HG03108 (cell line): Measurements from ENCODE around the gene RLN1.
"Not testable (repeated sequence)": the region's sequence is repeated elsewhere in the genome, so short reads cannot be mapped to it uniquely, and the experiment has no call there.

Experiments
- ATAC-seq: cut with Tn5 transposase; IDR thresholded peaks from one replicate; pipeline ENCODE4 v1.9.1; 2021; ENCODE audit warnings: moderate library complexity; ENCODE audit not compliant: unreplicated experiment

Gene RLN1, protein sequence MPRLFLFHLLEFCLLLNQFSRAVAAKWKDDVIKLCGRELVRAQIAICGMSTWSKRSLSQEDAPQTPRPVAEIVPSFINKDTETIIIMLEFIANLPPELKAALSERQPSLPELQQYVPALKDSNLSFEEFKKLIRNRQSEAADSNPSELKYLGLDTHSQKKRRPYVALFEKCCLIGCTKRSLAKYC

DNA sequence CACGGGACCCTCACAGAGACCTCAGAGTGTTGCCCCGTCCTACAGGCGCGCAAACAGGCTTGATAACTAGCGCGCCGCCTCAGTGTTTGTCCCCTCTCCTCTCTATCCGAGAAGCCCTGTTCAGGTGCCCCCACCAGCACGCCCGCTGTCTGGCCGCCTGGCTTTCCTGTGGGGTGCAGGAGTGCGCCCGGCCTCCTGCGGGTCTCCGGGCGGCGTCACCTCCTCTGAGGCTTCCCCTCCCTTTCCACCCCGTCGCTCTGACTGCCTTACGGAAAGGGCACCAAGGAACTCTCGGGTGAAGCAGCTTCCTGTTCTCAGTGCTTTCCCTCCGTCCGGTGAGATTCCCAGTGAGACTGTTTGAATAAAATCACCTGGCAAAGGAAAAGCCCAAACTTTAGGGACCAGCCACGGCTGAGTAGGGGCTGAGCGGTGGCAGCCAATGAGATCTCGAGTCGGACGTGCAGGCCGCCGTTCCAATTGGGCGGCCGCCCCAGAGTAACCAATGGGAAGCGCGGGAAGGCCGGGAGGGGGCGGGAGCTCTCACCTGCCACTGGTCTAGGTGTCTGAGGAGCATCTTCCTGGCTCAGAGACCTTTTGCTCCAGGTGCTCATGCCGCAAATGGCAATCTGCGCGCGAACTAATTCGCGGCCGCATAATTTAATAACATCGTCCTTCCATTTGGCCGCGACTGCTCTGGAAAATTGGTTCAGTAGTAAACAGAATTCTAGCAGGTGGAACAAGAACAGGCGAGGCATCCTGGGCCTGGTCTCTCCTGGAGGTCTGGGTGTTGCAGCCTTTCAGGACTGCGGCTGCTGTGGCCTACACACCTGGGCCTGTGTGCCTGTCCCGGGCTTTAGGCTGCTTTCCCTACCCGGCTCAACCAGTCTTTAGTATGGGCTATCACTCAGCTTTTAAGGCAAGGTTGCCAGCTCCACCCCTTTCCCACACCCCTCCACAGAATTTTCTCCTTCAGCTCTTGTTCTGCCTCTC, at the start of gene RLN1:
Gene RLN1 (minus strand): TSS at position 885 of the 990 bp plus-strand sequence. CDS start 130 bp downstream, at position 755.
- peak; percentile 99 for ATAC-seq

DNA sequence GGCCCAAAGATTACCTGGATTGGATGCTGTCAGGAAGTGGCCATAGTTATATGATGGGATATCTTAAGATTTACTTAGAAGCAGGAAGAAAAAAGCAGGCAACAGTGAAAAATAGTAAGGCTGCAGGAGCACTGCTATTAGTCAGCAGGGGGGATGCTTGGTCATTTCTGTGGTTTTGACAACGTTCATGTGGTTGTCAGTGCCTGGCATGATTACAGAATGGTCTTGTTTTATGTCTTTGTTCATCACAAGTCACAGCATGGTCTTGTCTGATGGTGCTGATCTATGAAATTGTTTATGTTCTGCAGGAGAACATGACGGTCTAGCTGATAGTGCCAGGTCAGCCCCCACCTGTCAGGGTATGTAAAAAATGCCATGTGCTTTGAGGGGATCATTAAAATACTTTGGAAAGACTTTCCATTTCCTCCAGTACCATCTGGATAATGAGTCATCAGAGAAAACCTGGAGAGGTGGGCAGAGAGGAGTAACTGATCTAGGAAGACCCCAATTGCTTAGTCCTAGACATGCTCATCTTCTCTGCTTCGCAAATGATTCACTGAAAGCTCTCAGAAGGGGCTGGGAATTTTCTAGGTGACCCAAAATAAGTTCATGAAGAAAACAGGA, 49.5 kb upstream of the RLN1 start:
- ATAC-seq = peak; percentile 62

DNA sequence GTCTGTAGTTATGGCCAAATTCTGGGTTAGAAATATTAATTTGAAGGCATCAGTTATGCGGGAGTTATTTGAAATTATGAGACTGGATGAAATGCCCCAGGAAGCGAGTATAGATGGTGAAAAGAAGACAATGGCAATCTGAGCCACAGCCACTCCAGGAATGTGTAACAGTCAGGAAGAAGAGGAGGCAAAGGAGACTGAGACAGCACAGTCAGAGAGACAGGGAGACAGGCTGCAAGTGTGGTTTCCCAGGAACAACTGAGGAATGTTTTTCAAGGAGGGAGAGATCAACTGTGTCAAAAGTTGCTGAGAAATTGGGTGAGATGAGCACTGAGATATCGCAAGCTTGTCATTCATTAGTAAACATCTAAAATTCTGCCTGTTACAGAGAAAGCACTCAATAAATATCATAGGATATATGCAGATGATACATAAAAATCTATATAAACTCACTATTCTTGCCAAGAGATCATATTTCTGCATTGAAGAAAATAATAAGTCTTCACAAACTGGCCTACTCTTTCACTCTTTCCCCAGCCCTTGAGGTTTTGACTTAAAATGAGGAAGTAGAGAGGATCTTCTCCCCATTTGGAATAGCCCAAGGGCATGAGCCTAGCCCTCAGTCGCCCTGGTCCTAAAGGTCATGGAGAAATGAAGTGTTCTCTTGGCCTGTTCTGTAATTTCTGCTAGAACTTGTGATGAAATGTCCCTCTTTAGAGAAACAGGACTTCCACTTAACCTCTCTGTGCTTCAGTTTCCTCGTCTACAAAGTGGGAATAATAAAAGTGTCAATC, 48.5 kb upstream of the RLN1 start:
- no peak for ATAC-seq

DNA sequence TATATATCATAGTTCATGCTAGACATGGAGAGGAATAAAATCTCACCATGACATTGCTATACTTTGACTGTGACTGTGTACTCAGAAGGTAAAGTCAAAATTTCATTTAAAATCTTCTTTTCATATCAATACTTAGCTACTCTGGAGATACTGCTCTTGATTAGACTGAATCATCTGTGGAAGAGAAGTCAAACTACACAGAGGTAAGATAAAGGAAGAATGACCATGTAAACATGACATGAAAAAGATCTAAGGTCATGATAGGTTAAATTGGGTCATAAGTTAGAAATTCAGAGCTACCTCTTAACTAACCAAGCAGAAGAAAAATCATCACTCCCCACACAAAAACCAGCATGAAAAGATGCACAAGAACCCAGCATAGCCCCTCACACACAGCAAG, 44.8 kb upstream of the RLN1 start:
- ATAC-seq = no peak

DNA sequence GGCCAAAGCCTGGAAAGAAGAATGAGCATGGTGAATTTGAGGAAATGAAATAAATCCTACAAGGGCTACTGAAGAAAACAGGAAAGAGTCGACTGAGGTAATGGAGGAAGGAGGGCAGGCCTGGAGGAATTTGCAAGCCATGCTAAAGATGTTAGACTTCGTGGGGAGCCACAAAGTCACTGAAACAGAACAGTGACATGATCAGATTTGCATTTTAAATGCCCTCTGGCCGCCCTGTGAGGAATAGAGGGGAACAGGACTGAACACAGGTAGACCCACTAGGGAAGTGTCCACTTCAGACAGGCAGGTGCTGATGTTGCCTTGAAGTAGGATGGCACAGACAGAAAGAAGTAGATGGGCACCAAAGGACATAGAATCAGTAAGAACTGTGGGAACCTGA, 42.8 kb upstream of the RLN1 start:
- no peak for ATAC-seq

DNA sequence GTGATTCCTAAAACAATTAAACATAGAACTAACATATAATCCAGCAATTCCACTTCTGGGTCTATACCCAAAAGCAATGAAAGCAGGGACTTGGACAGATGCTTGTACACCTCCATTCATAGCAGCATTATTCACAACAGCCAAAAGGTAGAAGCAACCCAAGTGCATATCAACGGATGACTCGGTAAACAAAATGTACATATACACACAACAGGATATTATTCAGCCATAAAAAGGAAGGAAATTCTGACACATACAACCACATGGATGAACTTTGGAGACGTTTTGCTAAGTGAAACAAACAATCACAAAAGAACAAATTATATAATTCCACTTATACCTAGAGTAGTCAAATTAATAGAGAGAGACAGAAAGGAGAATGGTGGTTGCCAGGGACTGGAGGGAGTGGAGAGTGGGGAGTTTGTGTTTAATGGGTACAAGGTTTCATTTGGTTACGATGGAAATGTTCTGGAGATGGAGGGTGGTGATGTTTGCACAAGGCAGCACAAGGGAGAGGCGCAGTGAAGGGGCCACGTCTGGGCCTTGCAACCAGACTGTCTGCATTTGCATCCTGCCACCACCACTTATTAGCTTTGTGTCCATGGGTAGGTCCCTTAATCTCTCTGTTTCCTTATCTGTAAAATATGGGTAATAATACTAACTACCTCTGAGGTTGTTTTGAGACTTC, 36.3 kb upstream of the RLN1 start:
- no peak for ATAC-seq

DNA sequence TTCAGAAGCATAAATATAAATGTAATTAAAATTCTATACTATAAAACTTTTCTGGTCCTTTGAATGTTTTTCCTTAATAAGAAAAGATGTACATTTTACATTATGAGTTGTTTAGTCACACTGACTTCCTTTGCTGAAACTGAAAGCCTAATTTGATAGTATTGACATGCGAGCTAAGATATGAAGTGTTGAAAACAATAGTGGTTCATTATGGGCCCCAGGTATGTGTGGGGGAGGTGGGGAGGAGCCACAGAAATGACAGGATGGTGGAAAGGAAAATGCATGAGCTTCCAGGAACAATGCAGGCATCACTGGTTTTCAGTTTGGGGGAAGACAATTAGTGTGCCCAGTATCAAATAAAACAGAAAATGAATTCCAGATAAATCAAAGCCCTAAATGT, 35.4 kb upstream of the RLN1 start:
- no peak for ATAC-seq

DNA sequence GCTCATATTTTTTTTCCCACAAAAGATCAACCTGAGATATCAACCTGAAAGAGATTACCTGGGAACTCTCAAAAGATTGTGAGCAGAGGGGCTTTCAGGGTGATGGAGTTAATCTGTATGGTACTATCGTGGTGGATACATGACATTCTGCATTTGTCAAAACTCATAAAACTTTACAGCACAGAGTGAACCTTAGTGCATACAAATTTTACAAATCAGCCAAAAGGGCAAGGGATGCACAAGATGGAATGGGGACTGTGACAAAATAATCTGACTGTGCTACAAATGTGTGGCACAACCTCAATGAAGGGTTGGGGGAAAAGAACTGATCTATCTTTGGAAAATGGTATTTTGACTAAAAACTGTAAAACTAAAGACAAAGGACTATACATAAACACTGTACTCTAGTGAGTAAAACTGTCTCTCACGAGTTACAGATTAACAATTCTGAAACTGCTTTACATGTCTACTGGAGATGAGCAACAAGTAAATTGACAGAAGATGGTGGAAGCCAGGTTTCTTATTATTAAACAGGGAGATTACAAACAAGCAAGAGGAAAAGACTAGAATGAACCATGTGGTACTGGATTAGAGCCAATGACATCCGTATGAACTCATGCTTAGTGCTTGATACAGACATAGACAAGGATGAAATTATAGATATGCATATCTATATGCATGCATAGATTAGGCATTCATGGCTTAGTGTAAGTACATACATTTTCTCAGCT, 24.8 kb upstream of the RLN1 start:
- ATAC-seq = peak; percentile 93

DNA sequence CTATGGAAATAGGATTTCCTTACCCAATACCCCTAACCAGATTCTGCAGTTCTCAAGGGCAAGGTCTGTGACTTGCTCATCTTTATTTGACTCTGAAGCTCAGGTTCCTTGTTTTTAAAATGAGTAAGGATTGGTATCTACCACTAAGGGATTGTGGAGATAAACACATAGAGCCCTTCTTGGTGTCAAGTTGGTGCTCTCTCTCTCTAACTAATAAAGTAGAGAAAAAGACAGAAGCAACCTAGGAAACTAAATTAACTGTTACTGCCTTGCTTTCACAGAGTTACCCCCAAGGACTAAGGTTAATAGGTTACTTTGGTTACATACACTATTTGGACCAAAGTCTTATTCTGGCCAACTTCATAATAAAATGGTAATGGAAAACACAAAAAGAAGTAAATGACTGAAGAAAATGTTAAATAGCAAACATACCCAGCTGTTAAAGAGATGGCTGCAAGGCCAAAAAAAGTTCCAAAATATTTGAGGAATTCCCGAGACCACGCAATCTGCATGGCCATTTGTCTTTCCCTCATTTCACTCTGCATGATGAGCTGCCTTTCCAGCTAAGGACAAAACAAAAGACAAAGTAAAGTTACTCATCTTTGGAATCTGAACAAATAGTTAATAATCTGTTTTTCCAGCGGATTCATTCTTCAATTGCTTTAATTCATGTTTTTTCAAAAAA, 21.8 kb upstream of the RLN1 start:
- no peak for ATAC-seq

DNA sequence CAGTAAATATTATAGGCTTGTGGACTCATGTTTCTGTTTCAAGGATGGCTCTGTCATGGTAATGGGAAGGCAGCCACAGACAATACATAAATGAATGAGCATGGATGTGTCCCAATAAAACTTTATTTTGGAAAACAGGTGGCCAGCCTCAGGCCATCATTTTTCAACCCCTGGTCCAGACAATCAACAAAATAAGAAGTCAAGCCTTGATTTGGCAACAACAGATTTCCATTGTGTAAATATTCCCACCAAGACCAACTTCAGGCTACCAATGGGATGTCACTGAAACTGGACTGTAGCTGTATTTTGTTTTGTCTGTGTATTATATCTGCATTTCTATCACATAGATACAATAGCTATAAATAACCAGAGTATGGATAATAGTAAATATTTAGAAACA, 20.7 kb upstream of the RLN1 start:
- no peak for ATAC-seq

DNA sequence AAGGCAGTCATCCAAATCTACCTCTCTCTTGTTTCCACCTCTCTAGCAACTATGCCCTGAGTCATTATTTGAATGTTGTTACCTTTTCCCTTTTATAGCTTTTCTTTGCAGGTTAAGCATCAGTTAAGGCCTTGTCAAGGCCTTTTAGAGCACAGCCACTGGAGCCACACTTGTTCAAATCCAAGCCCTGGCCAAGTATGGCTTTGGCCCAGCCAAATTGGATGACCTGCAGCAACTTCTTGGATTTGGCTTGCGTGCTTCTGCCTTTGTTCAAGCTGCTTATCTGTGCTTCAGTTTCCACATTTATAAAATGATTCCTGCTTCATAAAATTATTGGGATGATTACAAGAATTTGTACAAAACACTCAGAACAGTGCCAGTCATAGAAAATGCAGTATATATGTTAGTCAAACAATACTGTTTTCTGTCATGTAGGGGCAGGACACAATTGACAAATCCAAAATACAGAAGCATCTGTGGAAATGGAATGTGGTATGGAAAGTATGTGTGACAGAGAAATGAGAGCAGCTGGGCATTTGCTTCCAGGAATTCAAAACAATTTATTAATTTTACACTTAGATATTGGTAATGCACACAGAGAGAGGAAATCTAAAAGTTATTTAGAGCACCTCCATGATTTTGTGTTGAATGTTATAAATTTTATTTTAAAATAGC, 17.9 kb upstream of the RLN1 start:
- ATAC-seq = no peak

DNA sequence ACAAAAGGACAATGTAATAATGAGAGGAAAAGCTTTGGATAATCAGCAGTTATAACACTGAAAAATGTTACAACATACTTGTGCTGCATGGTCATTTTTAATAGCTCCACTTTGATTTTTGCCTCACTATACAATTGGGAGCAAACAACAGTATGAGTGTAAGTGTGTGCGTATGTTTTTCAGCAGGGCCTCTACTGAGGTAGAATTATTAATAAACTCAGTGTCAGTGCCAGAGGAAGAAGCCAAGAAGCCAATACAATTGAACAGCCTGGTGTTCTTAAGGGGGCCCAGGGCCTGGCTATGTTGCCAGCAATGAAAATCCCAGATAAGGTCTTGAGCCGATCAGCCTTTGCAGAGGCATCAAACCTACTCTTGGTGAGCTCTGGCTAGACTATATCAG, 16.1 kb upstream of the RLN1 start:
- no peak for ATAC-seq

DNA sequence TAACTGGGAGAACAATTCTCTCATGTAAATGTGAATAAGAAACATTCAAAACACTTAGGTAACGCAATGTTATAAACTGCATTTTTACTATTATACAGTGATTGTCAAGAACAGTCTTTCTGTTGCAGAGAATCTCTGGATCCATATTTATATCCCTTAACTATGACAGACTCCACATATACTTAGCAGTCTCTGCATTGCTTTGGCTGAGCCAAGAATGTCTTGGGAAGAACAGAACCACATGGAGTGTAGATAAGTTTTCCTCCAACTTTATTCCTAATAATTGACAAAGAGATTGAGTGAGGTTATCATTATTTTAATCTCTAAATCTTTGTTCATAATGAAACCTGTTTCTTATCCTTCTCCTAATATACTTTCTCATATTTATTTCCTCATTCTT, 15.6 kb upstream of the RLN1 start:
- no peak for ATAC-seq

DNA sequence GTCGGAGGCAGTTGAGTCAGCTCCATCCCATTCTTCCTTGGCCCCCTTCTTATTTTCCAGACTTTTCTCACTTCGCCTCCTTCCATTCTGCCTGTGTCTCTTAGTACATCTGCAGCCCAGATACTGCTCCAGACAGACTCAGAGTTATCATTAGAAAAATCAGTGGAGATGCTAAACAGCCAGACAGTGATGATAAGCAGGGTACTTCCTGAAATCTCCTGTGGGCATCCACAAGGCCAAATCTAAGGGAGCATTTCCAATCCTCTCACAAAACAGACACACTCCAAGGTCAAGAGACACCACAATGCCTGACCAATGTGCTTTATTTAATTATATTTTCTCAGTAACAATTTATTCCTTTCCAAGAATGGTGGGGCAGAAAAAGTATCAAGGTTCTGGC, 14.5 kb upstream of the RLN1 start:
- no peak for ATAC-seq

DNA sequence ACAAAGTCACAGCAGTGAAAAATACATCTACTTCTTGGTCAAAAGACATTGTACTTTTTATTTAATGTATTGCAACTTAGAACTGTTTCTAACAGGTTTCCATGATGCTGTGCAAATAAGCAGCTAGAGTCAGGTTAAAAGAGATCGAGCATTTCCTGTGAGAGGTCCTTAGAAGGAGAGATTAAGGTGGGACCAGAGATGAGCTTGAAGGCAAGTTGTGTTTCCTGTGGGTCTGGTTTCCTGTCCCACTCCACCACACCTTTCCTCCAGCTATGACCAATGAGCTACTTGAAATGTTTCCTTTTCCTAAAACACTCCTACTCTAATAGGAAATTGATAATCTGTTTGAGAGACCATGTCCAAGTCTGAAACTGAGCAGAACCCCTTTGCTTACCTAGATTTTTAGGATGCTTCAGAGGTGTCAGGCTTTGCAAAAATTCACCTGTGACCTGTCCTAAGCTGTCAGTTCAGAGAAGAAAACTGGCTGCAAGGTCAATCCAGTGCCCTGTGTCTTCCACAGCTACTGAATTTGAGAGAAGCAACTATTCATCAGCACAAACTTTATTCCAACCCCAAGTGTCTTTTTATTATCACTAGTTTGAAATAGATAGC, 13.1 kb upstream of the RLN1 start:
- no peak for ATAC-seq

DNA sequence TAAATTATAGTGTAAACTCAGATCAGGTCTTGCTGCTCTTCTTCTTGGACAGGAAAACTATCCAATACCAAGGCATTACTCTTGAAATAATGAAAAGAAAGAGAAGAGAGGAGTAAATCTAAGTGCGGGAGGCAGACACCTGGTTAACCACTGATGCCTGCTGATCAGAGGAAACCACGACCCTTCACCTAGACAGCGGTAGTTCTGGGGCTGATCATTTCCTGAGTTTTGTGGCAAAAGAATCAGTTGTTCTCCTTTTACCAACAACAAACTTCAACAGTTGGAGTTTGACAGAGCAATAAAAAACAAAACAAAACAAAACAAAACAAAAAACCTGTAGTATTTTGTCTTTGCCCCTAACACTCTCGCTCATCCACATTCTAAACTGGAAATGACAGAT, 3.0 kb downstream of the RLN1 start:
- ATAC-seq = no peak

DNA sequence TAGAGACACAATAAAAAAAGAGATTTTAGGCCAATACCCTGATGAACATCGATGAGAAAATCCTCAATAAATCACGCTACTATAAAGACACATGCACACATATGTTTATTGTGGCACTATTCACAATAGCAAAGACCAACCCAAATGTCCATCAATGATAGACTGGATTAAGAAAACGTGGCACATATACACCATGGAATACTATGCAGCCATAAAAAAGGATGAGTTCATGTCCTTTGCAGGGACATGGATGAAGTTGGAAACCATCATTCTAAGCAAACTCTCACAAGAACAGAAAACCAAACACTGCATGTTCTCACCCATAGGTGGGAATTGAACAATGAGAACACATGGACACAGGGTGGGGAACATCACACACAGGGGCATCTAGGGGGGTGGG, 8.4 kb downstream of the RLN1 start:
- not testable (repeated sequence) for ATAC-seq

DNA sequence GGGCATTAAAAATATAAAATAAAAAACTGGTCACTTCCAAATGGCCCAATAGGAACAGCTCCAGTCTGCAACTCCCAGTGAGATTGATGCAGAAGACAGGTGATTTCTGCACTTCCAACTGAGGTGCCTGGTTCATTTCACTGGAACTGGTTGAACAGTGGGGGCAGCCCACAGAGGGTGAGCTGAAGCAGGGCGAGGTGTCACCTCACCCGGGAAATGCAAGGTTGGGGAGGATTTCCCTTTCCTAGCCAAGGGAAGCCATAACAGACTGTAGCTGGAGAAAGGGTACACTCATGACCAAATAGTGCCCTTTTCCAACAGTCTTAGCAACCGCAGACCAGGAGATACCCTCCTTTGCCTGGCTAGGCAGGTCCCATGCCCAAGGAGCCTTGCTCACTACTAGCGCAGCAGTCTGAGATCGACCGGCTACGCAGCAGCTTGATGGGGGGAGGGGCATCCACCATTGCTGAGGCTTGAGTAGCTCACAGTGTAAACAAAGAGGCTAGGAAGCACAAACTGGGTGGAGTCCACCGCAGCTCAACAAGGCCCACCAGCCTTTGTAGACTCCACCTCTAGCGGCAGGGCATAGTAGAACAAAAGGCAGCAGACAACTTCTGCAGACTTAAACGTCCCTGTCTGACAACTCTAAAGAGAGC, 12.7 kb downstream of the RLN1 start:
- ATAC-seq = no peak
